ENCODE measurements around the gene CTSW. TPM values are rescaled to one million over a fixed set of nuclear protein-coding genes. Genes with fewer than 3 reads are reported as not detected.

CTSW gene
- total RNA-seq, 1 donor from 2014 or later, result 0.35 TPM

DNA sequence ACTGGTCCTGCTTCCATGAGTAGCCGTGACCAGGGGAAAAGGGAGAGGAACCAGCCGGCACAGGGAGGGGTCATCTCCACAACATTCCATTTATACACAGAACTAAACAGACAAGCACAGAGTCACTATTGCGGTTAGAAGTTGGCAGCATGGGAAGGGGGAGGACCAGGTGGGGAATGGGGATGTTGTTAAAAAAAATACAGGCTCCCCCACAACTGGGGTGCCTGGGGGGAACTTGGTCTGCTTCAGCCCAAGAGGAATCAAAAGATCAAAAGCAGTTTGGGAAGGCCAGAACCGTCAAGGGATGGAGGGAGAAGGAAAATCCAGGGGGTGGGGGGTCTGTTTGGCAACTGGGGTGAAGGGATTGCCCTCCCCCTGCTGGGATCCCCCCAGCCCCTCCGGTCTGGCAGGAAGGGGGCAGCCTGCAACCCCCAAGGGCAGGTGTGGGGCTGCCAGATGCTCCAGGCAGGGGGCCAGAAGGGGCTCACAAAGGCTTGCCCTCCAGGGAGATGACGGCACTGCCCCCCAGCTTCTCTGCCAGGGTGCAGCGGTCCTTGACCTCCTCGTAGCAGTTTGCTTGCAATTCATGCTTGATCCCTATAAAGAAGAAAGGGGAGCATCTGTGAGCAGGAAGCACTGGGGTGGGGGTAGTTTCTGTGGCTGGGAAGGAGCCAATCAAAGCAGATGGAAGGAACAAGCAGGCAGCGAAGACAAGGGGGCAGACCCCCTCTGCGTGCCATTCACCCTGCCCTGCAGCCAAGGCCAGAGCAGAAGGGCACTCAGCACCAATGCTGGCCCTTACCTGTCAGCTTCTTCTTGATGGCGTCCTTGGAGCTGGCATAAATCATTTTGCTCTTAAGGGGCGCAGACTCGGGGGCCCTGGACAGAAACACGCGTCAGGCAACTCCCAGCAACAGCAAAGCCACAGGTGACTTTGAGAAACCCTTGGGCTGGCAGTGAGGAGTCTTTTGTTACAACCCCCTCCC lies 24.5 kb upstream of the CTSW start:
- DNase-seq (ENCODE audit: extremely low read depth, low read depth, low spot score), result no peak

DNA sequence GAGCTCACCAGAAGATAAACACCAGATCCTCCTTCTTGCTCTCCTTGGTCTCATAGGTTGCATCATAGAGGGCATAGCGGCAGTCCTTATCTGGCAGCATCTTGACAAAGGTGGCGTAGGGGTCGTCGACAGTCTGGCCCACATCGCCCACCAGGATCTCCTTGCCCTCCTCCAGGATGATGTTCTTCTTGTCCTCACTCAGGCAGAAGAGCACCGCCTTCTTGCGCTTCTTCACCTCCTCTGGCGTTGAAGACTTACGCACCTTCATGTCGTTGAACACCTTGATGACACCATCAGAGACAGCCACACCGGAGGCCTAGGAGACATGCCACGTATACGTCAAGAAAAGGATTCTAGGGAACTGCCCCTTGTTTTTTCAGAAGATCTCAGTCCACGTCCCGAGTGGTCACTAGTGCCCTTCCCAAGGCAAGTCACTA lies 23.7 kb upstream of the CTSW start:
- DNase-seq (ENCODE audit: extremely low read depth, low read depth, low spot score), result no peak

- no peak for DNase-seq (ENCODE audit: extremely low read depth, low read depth, low spot score)
Measured at GRCh38 chr11:65856689-65857499, 22.7 kb upstream of the CTSW start.

DNA sequence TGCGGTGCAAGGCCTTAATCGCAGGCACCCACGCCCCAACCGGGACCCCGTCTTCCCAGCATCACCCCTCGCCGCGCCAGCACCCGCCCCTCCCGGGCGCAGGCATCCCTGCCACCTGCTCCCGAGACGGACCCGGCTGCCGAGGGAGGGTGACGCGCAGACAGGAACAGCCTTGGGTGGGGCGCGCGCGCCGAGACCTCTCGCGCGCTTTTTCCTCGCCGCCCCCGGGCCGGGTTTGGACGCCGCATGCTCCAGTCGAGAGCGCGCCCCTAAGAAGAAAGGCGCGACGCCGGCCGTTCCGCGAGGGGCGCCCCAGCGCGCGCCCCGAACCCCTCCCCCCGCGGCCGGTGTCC lies 22.2 kb upstream of the CTSW start:
- no peak for DNase-seq (ENCODE audit: extremely low read depth, low read depth, low spot score)

GRCh38 chr11:65857853-65858680 lies 21.6 kb upstream of the CTSW start, which contains the start of gene CFL1:
Gene CFL1, minus strand, starts transcription at chr11:65858180. Its CDS starts 81 bp downstream, at chr11:65858099.
- no peak for DNase-seq (ENCODE audit: extremely low read depth, low read depth, low spot score)

GRCh38 chr11:65858681-65859087 lies 21.0 kb upstream of the CTSW start:
- no peak for DNase-seq (ENCODE audit: extremely low read depth, low read depth, low spot score)

- peak; percentile 41 for DNase-seq (ENCODE audit: extremely low read depth, low read depth, low spot score)
Measured at GRCh38 chr11:65859095-65859811, 20.4 kb upstream of the CTSW start.

DNA sequence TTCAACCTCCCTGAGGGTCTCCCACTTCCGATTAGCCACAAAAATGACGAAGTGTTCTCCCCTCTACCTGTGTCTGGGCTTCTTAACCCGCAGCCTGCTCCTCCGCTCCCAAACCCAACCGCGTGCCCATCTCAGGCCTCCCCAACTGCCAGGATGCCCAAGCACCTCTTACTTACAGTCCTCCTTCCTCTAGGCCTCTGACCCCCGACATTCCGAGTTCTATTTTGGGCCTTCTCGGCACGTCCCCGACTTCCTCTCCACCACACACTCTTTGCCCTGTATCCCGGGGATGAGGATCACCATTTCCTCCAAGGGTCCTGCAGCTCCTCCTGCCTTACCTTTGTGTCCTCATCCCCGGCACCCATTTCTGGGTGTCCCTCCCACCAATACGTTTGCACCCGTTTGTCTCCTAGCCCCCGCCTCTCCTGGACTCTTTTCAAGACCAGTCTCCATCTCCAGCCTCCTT lies 19.8 kb upstream of the CTSW start:
- peak; percentile 16 for DNase-seq (ENCODE audit: extremely low read depth, low read depth, low spot score)

DNA sequence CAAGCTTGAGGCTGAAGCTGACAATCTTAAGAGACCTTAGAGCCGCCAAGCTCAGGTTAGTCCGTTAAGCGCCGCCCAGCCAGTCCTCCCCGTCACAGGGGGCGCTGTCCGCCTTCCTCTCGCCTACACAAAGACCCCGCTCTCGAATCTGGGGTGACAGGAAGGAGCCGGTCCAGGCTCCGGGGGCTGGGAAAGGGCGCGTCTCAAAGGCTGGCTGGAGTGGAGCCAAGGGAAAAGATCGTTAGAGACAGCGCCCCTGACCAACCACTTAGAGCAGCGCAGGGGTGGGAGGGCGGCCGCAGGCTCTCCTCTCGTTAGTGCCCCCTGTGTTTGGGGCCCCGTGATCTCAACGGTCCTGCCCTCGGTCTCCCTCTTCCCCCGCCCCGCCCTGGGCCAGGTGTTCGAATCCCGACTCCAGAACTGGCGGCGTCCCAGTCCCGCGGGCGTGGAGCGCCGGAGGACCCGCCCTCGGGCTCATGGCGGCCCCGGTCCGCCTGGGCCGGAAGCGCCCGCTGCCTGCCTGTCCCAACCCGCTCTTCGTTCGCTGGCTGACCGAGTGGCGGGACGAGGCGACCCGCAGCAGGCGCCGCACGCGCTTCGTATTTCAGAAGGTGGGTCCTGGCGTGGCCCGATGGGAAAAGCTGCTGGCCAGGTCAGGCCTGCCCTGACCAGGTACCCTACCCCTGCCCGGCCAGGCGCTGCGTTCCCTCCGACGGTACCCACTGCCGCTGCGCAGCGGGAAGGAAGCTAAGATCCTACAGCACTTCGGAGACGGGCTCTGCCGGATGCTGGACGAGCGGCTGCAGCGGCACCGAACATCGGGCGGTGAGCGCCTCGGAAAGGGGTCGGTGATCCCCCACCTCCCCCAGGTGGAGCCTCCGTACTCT lies 19.1 kb upstream of the CTSW start, which contains the start of gene MUS81:
TSS of gene MUS81 (plus strand) at position 156 of the 887 bp plus-strand sequence. CDS start at position 477, 321 bp downstream.
- no peak for DNase-seq (ENCODE audit: extremely low read depth, low read depth, low spot score)

GRCh38 chr11:65861165-65861505 lies 18.5 kb upstream of the CTSW start:
- DNase-seq (ENCODE audit: extremely low read depth, low read depth, low spot score), result no peak

DNA sequence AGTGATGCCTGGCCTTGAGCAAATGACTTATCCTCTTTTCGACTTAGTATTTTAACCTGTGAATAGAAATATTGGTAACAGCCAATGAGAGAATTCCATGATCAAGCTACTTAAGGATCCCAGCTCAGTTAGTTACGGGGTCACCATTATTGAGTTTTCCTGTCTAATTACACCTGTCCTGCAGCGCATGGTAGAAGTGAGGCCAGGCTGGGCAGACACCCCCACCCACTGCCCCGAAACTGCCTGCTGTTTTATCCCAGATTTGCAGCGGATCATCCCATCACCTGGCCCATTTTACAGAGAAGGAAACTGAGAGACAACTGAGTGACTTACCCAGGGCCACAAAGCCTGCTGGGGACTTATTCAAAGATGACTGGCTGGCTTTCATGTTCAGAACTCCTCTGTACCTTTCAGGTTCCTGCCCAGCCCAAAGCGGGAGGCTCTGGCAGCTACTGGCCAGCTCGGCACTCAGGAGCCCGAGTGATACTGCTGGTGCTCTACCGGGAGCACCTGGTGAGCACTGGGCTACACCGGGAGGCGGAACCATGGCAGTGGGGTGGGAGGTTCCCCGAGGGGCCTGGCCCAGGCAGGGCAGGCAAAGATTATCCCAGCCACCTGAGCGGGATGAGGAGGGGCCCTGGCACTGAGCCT lies 18.0 kb upstream of the CTSW start:
- DNase-seq (ENCODE audit: extremely low read depth, low read depth, low spot score), result no peak

DNA sequence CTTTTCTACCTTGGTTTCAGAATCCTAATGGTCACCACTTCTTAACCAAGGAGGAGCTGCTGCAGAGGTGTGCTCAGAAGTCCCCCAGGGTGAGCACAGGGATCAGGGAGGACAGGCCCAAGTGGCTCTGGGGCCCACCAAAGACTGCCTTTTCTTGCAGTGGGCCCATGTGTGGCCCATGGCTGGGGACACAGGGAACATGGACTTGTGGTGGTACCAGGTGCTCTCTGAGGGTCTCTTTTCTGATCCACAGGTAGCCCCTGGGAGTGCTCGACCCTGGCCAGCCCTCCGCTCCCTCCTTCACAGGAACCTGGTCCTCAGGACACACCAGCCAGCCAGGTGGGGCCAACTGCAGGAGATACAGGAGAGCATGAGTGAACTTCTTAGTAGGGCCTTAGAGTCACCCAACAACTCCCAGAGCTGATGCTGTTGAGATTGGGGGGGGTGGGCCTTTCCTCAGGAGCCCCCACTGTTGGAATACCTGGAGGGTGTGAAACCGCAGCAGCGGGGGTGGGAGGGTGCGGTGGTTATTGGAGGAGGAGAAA lies 17.4 kb upstream of the CTSW start:
- no peak for DNase-seq (ENCODE audit: extremely low read depth, low read depth, low spot score)

GRCh38 chr11:65862941-65863888 lies 16.4 kb upstream of the CTSW start:
- no peak for DNase-seq (ENCODE audit: extremely low read depth, low read depth, low spot score)

- no peak for DNase-seq (ENCODE audit: extremely low read depth, low read depth, low spot score)
Measured at GRCh38 chr11:65863889-65864705, 15.5 kb upstream of the CTSW start.

DNA sequence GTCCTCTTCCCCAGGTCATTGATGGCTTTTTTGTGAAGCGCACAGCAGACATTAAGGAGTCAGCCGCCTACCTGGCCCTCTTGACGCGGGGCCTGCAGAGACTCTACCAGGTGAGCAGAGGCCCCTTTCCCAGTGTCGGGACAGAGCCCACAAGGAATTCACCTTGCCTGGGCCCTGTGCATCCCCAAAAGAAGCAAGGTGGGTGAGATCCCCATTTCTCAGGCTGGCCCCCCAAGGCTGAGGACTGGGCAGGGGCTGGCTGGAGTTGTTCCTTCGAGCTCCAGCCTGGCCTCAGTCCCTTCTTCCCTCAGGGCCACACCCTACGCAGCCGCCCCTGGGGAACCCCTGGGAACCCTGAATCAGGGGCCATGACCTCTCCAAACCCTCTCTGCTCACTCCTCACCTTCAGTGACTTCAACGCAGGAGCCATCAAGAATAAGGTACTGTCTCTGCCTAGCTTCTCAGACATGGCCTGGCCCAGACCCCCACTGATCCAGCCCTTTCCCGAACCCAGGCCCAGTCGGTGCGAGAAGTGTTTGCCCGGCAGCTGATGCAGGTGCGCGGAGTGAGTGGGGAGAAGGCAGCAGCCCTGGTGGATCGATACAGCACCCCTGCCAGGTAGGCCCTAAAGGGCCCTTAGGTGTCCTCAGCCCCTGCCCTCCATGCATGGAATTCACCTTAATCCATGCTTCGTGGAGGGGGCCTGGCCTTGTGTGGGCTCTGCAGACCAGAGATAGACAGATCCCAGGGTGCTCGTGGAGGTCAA lies 14.7 kb upstream of the CTSW start:
- no peak for DNase-seq (ENCODE audit: extremely low read depth, low read depth, low spot score)
